Measurements from ENCODE around the gene KRTAP9-3. TPM values are rescaled to one million over a fixed set of nuclear protein-coding genes. Genes with fewer than 3 reads are reported as not detected.

The KRTAP9-3 gene
- total RNA-seq, 1 donor from 2014 or later: not detected

DNA sequence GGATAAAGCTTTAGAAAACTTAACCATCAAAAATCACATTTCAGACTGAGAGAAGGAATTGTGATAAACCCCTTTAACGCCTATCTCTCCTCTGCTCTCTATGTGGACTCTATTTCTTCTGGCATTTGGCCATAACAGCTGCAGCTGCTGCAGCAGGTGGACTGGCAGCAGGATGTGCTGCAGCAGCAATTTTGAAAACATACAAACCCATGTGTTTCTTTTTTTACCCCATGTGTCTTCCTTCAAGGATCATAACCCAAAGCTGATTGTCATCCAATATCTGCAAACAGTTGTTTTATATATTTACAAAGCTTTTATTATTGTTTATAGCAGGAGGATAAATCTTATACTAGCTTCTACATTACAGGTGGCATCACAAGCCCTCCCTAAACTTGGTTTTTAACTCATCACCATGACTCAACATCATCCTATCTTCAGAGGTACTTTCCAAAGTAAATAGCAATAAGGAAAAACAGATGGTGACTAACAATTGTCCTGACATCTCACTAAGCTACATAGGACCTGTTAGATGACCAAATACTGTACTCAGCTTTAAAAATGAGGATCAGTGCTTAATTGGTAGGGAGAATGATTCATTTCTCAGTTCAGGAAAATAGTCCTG, 20.3 kb upstream of the KRTAP9-3 start:
- Mint-ChIP-seq H3K9me3 (no peaks in the 10 kb centered on the region), H3K4me1 (no peaks in the 10 kb centered on the region), H3K36me3 (no peaks in the 10 kb centered on the region), H3K4me3 (no peak overlapping the region), H3K27me3 (ENCODE audit: insufficient read depth, low read depth) (no peaks in the 10 kb centered on the region), H3K27ac (no peak overlapping the region)
- Histone ChIP-seq H3K4me3 (no peak overlapping the region), H3K36me3 (no peaks in the 10 kb centered on the region), H3K27me3 (no peaks in the 10 kb centered on the region), H2AFZ (replicated peaks) (no peak overlapping the region), H3K4me2 (no peak overlapping the region), H4K20me1 (ENCODE audit: low read depth) (no peaks in the 10 kb centered on the region), H3K4me1 (no peaks in the 10 kb centered on the region), H3K9ac (no peak overlapping the region), H3K9me3 (ENCODE audit: low read depth) (peaks cover 4% of the 10 kb centered on the region), H3F3A (ENCODE audit: low read depth) (no peaks in the 10 kb centered on the region), H3K27ac (no peak overlapping the region), H3K79me2 (ENCODE audit: low read depth) (no peaks in the 10 kb centered on the region)
- no peak for TF ChIP-seq EZH2phosphoT487 (IDR thresholded peaks at IDR 0.05)
- no peak for TF ChIP-seq EZH2 (IDR thresholded peaks at IDR 0.05)
- TF ChIP-seq, protein P1, sequence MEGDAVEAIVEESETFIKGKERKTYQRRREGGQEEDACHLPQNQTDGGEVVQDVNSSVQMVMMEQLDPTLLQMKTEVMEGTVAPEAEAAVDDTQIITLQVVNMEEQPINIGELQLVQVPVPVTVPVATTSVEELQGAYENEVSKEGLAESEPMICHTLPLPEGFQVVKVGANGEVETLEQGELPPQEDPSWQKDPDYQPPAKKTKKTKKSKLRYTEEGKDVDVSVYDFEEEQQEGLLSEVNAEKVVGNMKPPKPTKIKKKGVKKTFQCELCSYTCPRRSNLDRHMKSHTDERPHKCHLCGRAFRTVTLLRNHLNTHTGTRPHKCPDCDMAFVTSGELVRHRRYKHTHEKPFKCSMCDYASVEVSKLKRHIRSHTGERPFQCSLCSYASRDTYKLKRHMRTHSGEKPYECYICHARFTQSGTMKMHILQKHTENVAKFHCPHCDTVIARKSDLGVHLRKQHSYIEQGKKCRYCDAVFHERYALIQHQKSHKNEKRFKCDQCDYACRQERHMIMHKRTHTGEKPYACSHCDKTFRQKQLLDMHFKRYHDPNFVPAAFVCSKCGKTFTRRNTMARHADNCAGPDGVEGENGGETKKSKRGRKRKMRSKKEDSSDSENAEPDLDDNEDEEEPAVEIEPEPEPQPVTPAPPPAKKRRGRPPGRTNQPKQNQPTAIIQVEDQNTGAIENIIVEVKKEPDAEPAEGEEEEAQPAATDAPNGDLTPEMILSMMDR (IDR thresholded peaks at IDR 0.05): no peak
- DNase-seq (ENCODE audit: low spot score): no peak

DNA sequence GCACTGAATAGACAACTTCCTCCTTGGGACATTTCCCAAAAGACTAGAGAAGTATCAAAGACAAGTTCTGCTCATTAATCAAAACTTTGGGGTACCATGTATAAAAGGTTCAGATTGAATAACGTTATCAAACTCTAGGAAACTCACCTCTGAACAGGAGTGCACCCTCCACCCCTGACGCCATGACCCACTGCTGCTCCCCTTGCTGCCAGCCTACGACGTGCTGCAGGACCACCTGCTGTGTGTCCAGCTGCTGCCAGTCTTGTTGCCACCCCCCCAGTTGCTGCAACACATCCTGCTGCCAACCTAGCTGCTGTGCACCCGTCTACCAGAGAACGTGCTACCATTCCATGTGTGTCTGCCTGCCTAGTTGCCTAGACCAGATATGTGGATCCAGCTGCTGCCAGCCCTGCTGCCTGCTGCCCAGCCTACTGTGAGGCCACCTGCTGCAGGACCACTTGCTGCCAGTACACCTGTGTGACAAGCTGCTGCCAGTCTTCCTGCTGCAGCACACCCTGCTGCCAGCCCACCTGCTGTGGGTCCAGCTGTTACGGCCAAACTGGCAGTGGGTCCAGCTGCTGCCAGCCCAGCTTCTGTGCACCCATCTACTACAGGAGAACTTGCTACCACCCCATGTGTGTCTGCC, 19.6 kb upstream of the KRTAP9-3 start:
- peaks cover under 1% of the 10 kb centered on the region for H3K9me3 ChIP-seq (ENCODE audit: low read depth)
- Mint-ChIP-seq H3K36me3 (no peaks in the 10 kb centered on the region), H3K27me3 (ENCODE audit: insufficient read depth, low read depth) (no peaks in the 10 kb centered on the region), H3K4me1 (no peaks in the 10 kb centered on the region), H3K9me3 (no peaks in the 10 kb centered on the region), H3K27ac (no peak overlapping the region), H3K4me3 (no peak overlapping the region)
- H3K4me1 ChIP-seq: no peaks in the 10 kb centered on the region
- no peak overlapping the region for H2AFZ ChIP-seq (replicated peaks)
- no peak overlapping the region for H3K9ac ChIP-seq
- TF ChIP-seq, protein P1 (IDR thresholded peaks at IDR 0.05): no peak
- TF ChIP-seq EZH2 (IDR thresholded peaks at IDR 0.05): no peak
- no peak for TF ChIP-seq EZH2phosphoT487 (IDR thresholded peaks at IDR 0.05)
- DNase-seq (ENCODE audit: low spot score): no peak
- no peak overlapping the region for H3K4me2 ChIP-seq
- H3F3A ChIP-seq (ENCODE audit: low read depth): no peaks in the 10 kb centered on the region
- no peaks in the 10 kb centered on the region for H3K79me2 ChIP-seq (ENCODE audit: low read depth)
- H3K36me3 ChIP-seq: no peaks in the 10 kb centered on the region
- no peaks in the 10 kb centered on the region for H3K27me3 ChIP-seq
- H3K27ac ChIP-seq: no peak overlapping the region
- H3K4me3 ChIP-seq: no peak overlapping the region
- no peaks in the 10 kb centered on the region for H4K20me1 ChIP-seq (ENCODE audit: low read depth)

DNA sequence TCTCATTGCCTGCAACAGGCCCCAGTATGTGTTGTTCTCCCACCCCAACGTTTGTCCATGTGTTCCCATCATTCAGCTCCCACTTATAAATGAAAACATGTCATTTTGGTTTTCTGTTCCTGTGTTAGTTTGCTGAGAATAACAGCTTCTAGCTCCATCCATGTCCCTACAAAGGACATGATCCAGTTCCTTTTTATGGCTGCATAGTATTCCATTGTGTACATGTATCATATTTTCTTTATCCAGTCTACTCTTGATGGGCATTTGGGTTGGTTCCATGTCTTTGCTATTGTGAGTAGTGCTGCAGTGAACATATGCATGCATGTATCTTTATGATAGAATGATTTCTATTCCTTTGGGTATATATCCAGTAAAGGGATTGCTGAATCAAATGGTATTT, 16.6 kb upstream of the KRTAP9-3 start:
- Histone ChIP-seq H3K9ac (no peak overlapping the region), H2AFZ (replicated peaks) (no peak overlapping the region), H3K36me3 (no peaks in the 10 kb centered on the region), H3K9me3 (ENCODE audit: low read depth) (no peaks in the 10 kb centered on the region), H3K4me1 (no peaks in the 10 kb centered on the region), H3K4me3 (no peak overlapping the region), H3K27me3 (no peaks in the 10 kb centered on the region), H3K27ac (no peak overlapping the region), H3F3A (ENCODE audit: low read depth) (no peaks in the 10 kb centered on the region), H4K20me1 (ENCODE audit: low read depth) (no peaks in the 10 kb centered on the region), H3K4me2 (no peak overlapping the region), H3K79me2 (ENCODE audit: low read depth) (no peaks in the 10 kb centered on the region)
- H3K36me3 Mint-ChIP-seq: no peaks in the 10 kb centered on the region
- H3K9me3 Mint-ChIP-seq: peaks cover 2% of the 10 kb centered on the region
- no peak for TF ChIP-seq EZH2 (IDR thresholded peaks at IDR 0.05)
- TF ChIP-seq, protein P1 (IDR thresholded peaks at IDR 0.05): no peak
- TF ChIP-seq EZH2phosphoT487 (IDR thresholded peaks at IDR 0.05): no peak
- no peak overlapping the region for H3K27ac Mint-ChIP-seq
- no peak for DNase-seq (ENCODE audit: low spot score)
- H3K4me1 Mint-ChIP-seq: no peaks in the 10 kb centered on the region
- no peaks in the 10 kb centered on the region for H3K27me3 Mint-ChIP-seq (ENCODE audit: insufficient read depth, low read depth)
- H3K4me3 Mint-ChIP-seq: no peak overlapping the region

All from neural progenitor cell (in vitro differentiated cells).